K562 (cell line): Measurements from ENCODE around the gene PPP6R3. TPM values are rescaled to one million over a fixed set of nuclear protein-coding genes. Genes with fewer than 3 reads are reported as not detected.

Source experiments
- ATAC-seq: fragments of 200-7000 bp; cut with Tn5 transposase; 3 replicates; pipeline ENCODE4 v1.9.1; 2020; ENCODE audit warnings: moderate library complexity
- BruUV-seq: library from RNA; stranded (reverse); fragments of 400-500 nt; replicated peaks from 2 replicates; lab custom pipeline; 2021; lab: Mats Ljungman, UMichigan
- CTCF ChIA-PET: fragments of 300-600 bp; formaldehyde crosslinking; extraction: SDS; loops from one replicate; lab custom pipeline; 2021; ENCODE audit warnings: low intra/inter-chr PET ratio; lab: Yijun Ruan, JAX
- POLR2A ChIA-PET: fragments of 300-600, 350-650 bp; sonication (Branson Sonifier 250); formaldehyde crosslinking; extraction: SDS; loops from one replicate; lab custom pipeline; 2021; ENCODE audit warnings: antibody characterized with exemption, inconsistent platforms; lab: Yijun Ruan, JAX
- DNase-seq, 4 experiments: peaks; one replicate each; pipeline versions ENCODE4 v3.0.0 to v3.0.0-alpha.2; 2011 to 2018; ENCODE audit warnings: low spot score in 3 of 4, mixed read lengths in 3 of 4; ENCODE audit errors: extremely low read depth in 1 of 4
- FAIRE-seq: peaks from 2 replicates; lab custom pipeline; 2011; peaks lifted over from hg19 to GRCh38; lab: Jason Lieb, UNC
- H2AFZ ChIP-seq: 2 replicates; pipeline ENCODE4 v1.6.0; 2011; ENCODE audit warnings: low read depth, low read length, control low read depth, inconsistent platforms
- H3K27ac ChIP-seq: fragments of 200-600 bp; 3 replicates; pipeline ENCODE4 v1.8.0; 2011; ENCODE audit warnings: low read depth, mild to moderate bottlenecking, control low read depth, inconsistent platforms, low read length, moderate library complexity, mixed read lengths; ENCODE audit errors: extremely low read depth
- H3K27me3 ChIP-seq, 2 experiments: fragments of 300-600 bp in 1 of 2; 2 replicates in 1 of 2; 3 replicates in 1 of 2; pipeline versions ENCODE4 v1.6.0 to v1.8.0; 2011; ENCODE audit warnings: inconsistent platforms in 2 of 2, low read length in 2 of 2, mild to moderate bottlenecking in 1 of 2, mixed read lengths in 1 of 2, moderate library complexity in 1 of 2; ENCODE audit not compliant: control insufficient read depth in 2 of 2, insufficient read depth in 2 of 2
- H3K36me3 ChIP-seq: fragments of 300-600 bp; 3 replicates; pipeline ENCODE4 v1.8.0; 2011; ENCODE audit warnings: mild to moderate bottlenecking, low read length, inconsistent platforms; ENCODE audit not compliant: control insufficient read depth, insufficient read depth
- H3K4me1 ChIP-seq, 2 experiments: fragments of 200-600 bp in 1 of 2; replicated peaks in 1 of 2; 2 replicates in 1 of 2; 3 replicates in 1 of 2; pipeline versions ENCODE4 v1.5.1 to v1.8.0; 2011; ENCODE audit warnings: inconsistent platforms in 2 of 2, low read length in 2 of 2, mild to moderate bottlenecking in 1 of 2, mixed read lengths in 1 of 2, moderate library complexity in 1 of 2; ENCODE audit not compliant: control insufficient read depth in 2 of 2, insufficient read depth in 2 of 2
- H3K4me2 ChIP-seq: 2 replicates; pipeline ENCODE4 v1.6.1; 2011; ENCODE audit warnings: low read length, control low read depth, inconsistent platforms, mixed read lengths; ENCODE audit not compliant: insufficient read depth
- H3K4me3 ChIP-seq: fragments of 200-600 bp; sonication (generic), shearing (Covaris generic); 2 replicates; pipeline ENCODE4 v1.5.1; 2016; ENCODE audit warnings: control low read depth, inconsistent platforms
- H3K79me2 ChIP-seq: fragments of 200-600 bp; 3 replicates; pipeline ENCODE4 v1.8.0; 2011; ENCODE audit warnings: low read length, inconsistent platforms; ENCODE audit not compliant: control insufficient read depth, insufficient read depth
- H3K9ac ChIP-seq, 2 experiments: 2 replicates each; pipeline versions ENCODE4 v1.6.0 to v1.6.1; 2011; ENCODE audit warnings: low read depth in 2 of 2, low read length in 2 of 2, control low read depth in 1 of 2, inconsistent platforms in 1 of 2, mild to moderate bottlenecking in 1 of 2, mixed read lengths in 1 of 2; ENCODE audit not compliant: insufficient read depth in 1 of 2
- H3K9me1 ChIP-seq: one replicate; pipeline ENCODE4 v1.6.0; 2011; ENCODE audit warnings: inconsistent platforms, mild to moderate bottlenecking, low read length, moderate library complexity; ENCODE audit not compliant: control insufficient read depth, insufficient read depth
- H3K9me3 ChIP-seq: replicated peaks from 2 replicates; pipeline ENCODE4 v1.5.1; 2011; ENCODE audit warnings: low read depth, low read length, inconsistent platforms; ENCODE audit not compliant: control insufficient read depth, insufficient read depth
- H4K20me1 ChIP-seq: replicated peaks from 2 replicates; pipeline ENCODE4 v1.6.1; 2011; ENCODE audit warnings: low read length, inconsistent platforms, mixed read lengths; ENCODE audit not compliant: control insufficient read depth, insufficient read depth
- EGR1 ChIP-seq: fragments of 450-650 bp; conservative IDR thresholded peaks from 2 replicates; pipeline ENCODE4 v1.6.1; 2017; ENCODE audit warnings: mild to moderate bottlenecking
- EWSR1 ChIP-seq: fragments of 450-650 bp; IDR thresholded peaks from 2 replicates; pipeline ENCODE4 v1.6.1; 2018; ENCODE audit warnings: borderline replicate concordance, mild to moderate bottlenecking, low read depth, moderate library complexity; ENCODE audit not compliant: partially characterized antibody
- ZBTB17 ChIP-seq: fragments of 450-650 bp; formaldehyde crosslinking; IDR thresholded peaks from 2 replicates; pipeline ENCODE4 v1.4.0; 2020; ENCODE audit warnings: mild to moderate bottlenecking
- WGBS: fragments of 100-300 bp; shearing (Covaris generic); methylation state at CpG from one replicate; pipeline ENCODE4 v1.1.6; 2016; ENCODE audit warnings: low coverage, mixed read lengths; ENCODE audit not compliant: insufficient coverage; ENCODE audit errors: missing lambda C conversion rate; 5-methylcytosine and 5-hydroxymethylcytosine counted together
- in situ Hi-C: fragments of 300-500 bp; cut with MboI; formaldehyde crosslinking; loops from 4 replicates; pipeline ENCODE4 v1.15.0; 2018; ENCODE audit warnings: inconsistent platforms, mixed read lengths
- intact Hi-C: fragments of 100-400 bp; cut with micrococcal nuclease; formaldehyde crosslinking; loops from 2 replicates; pipeline ENCODE4 v1.14.2; 2022
- polyA plus RNA-seq, 8 experiments: library from polyadenylated mRNA; depleted of rRNA in 4 of 8; stranded (reverse) in 5 of 8; unstranded in 3 of 8; fragments of >200 nt; fragmentation: Nextera tagmentation in 2 of 8; fragmentation: Illumina TruSeq in 1 of 8; extraction: Ambion mirVana in 2 of 8; extraction: Trizol in 1 of 8; gene quantifications; 2 replicates each; pipeline versions ENCODE4 v1.2.1 to v1.2.3, GENCODE V29; 2011 to 2014; ENCODE audit warnings: inconsistent platforms in 1 of 8, missing spikeins in 1 of 8
- total RNA-seq, 7 experiments: library from RNA; depleted of rRNA in 6 of 7; stranded (reverse); fragments of >200 nt in 6 of 7; fragmentation: Illumina TruSeq in 2 of 7; extraction: Trizol in 2 of 7; gene quantifications; 2 replicates each; pipeline versions ENCODE4 v1.2.1 to v1.2.3, GENCODE V29; 2011 to 2021; ENCODE audit warnings: low replicate concordance in 1 of 7
- TF ChIP-seq, protein P1 (sequence below), 2 experiments: fragments of 450-650 bp; IDR thresholded peaks; 2 replicates each; pipeline ENCODE4 v1.6.1; 2016
- TF ChIP-seq, protein P2 (sequence below): fragments of 450-650 bp; IDR thresholded peaks from 2 replicates; pipeline ENCODE4 v1.6.1; 2014; ENCODE audit warnings: low read depth, mild to moderate bottlenecking, moderate library complexity, borderline replicate concordance
- TF ChIP-seq, protein P3 (sequence below): fragments of 450-650 bp; conservative IDR thresholded peaks from 2 replicates; pipeline ENCODE4 v1.6.1; 2016; ENCODE audit warnings: missing genetic modification characterization, low read depth, mild to moderate bottlenecking, control low read depth, missing compliant biosample characterization

The PPP6R3 gene
- total and polyA plus RNA-seq, 9 of the 15 experiments (the other 6 are each of a cell fraction or from before 2014, with no cell fraction given), result 20.3 to 117 (median 80.6) TPM

DNA sequence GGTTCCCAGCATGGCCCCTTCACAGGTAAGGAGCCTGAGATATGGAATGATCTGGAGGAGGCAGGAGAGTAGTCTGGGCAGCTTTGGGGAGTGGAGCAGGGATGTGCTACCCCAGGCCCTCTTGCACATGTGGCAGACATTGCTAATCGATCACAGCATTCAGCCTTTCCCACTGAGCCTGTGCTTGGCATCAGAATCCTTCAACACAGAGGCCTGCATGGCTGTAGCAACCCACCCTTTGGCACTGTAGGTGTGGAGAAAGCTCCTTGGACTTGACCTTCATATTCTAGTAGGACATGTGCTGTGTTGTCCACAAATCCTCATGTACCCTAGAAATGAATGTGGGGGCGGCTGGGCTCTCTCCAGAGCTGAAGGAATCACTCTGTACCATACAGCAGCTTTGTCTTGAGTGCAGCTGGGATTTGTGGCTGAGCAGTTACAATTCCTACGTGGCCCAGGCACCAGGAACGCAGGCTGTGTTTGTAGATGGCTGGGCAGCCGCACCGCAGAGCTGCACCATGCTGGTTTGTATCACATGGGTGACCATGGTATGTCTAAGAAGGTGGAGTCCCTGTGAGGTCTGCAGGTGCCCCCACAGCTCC lies 21.8 kb upstream of the PPP6R3 start:
- no peak overlapping the region for H3K27ac ChIP-seq
- FAIRE-seq (no peak), ATAC-seq (no peak), DNase-seq (no peak)
- H3K9me3 ChIP-seq, result no peaks in the 10 kb centered on the region
- no peaks in the 10 kb centered on the region for H3K79me2 ChIP-seq
- H3K4me3 ChIP-seq, result no peak overlapping the region
- H4K20me1 ChIP-seq, result no peaks in the 10 kb centered on the region; the same call in 1 of the 2 replicates
- H3K36me3 ChIP-seq, result peaks cover 72% of the 10 kb centered on the region; the same call in 2 of the 3 replicates
- WGBS, result 88% methylated on average over 6 of the region's 6 CpGs
- H3K27me3 ChIP-seq, result no peaks in the 10 kb centered on the region
- 0 out of 4 replicates have a peak overlapping the region, but pooled peaks of 1 of the 2 experiments have one; percentile 13 for H3K9ac ChIP-seq
- no TSS peak for BruUV-seq
- no peak overlapping the region for H2AFZ ChIP-seq
- peaks cover 12% of the 10 kb centered on the region for H3K9me1 ChIP-seq
- ChIA-PET CTCF (no interaction called here), POLR2A (interaction anchor here (0.7 to 0.8 kb wide), 2 partner anchors 12 to 17 kb away, joined by 3 read pairs; no protein-coding TSS in a partner anchor)
- no peak overlapping the region for H3K4me2 ChIP-seq
- H3K4me1 ChIP-seq, result peaks cover 15 to 40% of the 10 kb centered on the region in 2 experiments; a peak in 4 of 5 replicates
- TF ChIP-seq, protein P1, sequence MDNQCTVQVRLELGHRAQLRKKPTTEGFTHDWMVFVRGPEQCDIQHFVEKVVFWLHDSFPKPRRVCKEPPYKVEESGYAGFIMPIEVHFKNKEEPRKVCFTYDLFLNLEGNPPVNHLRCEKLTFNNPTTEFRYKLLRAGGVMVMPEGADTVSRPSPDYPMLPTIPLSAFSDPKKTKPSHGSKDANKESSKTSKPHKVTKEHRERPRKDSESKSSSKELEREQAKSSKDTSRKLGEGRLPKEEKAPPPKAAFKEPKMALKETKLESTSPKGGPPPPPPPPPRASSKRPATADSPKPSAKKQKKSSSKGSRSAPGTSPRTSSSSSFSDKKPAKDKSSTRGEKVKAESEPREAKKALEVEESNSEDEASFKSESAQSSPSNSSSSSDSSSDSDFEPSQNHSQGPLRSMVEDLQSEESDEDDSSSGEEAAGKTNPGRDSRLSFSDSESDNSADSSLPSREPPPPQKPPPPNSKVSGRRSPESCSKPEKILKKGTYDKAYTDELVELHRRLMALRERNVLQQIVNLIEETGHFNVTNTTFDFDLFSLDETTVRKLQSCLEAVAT (IDR thresholded peaks at IDR 0.05), result peak in 1 of 2 experiments; percentile 69; a peak in 1 of 4 replicates
- TF ChIP-seq ZBTB17 (CRISPR knock-in tag) (peak; percentile 82; the same call in 1 of the 2 replicates), EGR1 (0 out of 2 replicates have a peak, but pooled peaks have one; percentile 18), EWSR1 (no peak)
- TF ChIP-seq, protein P2, sequence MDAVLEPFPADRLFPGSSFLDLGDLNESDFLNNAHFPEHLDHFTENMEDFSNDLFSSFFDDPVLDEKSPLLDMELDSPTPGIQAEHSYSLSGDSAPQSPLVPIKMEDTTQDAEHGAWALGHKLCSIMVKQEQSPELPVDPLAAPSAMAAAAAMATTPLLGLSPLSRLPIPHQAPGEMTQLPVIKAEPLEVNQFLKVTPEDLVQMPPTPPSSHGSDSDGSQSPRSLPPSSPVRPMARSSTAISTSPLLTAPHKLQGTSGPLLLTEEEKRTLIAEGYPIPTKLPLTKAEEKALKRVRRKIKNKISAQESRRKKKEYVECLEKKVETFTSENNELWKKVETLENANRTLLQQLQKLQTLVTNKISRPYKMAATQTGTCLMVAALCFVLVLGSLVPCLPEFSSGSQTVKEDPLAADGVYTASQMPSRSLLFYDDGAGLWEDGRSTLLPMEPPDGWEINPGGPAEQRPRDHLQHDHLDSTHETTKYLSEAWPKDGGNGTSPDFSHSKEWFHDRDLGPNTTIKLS, result peak; percentile 43; the same call in 1 of the 2 replicates
- TF ChIP-seq, protein P3, sequence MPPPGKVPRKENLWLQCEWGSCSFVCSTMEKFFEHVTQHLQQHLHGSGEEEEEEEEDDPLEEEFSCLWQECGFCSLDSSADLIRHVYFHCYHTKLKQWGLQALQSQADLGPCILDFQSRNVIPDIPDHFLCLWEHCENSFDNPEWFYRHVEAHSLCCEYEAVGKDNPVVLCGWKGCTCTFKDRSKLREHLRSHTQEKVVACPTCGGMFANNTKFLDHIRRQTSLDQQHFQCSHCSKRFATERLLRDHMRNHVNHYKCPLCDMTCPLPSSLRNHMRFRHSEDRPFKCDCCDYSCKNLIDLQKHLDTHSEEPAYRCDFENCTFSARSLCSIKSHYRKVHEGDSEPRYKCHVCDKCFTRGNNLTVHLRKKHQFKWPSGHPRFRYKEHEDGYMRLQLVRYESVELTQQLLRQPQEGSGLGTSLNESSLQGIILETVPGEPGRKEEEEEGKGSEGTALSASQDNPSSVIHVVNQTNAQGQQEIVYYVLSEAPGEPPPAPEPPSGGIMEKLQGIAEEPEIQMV (tag), result no peak
- in situ Hi-C loops (no loop called here), intact Hi-C loops (no loop called here)
